Ishikawa (cell line): ENCODE measurements around the gene ARHGEF2.

Source experiments
- CEBPB ChIP-seq: IDR thresholded peaks from 2 replicates; pipeline ENCODE4 v1.6.1; 2012
- CREB1 ChIP-seq: IDR thresholded peaks from 2 replicates; pipeline ENCODE4 v1.6.1; 2012; ENCODE audit warnings: low read depth
- EGR1 ChIP-seq: IDR thresholded peaks from 2 replicates; pipeline ENCODE4 v1.6.1; 2012
- EP300 ChIP-seq: IDR thresholded peaks from 2 replicates; pipeline ENCODE4 v1.6.1; 2012; ENCODE audit warnings: borderline replicate concordance
- FOXM1 ChIP-seq: IDR thresholded peaks from 2 replicates; pipeline ENCODE4 v1.6.1; 2012; ENCODE audit warnings: low read depth, borderline replicate concordance
- MAX ChIP-seq: IDR thresholded peaks from 2 replicates; pipeline ENCODE4 v1.6.1; 2012
- NFIC ChIP-seq: IDR thresholded peaks from 2 replicates; pipeline ENCODE4 v1.6.1; 2012
- RAD21 ChIP-seq: IDR thresholded peaks from 2 replicates; pipeline ENCODE4 v1.6.1; 2012; ENCODE audit warnings: low read depth
- REST ChIP-seq: IDR thresholded peaks from 2 replicates; pipeline ENCODE4 v1.6.1; 2012; ENCODE audit warnings: low read depth, mild to moderate bottlenecking
- TAF1 ChIP-seq: IDR thresholded peaks from 2 replicates; pipeline ENCODE4 v1.6.1; 2012; ENCODE audit warnings: low read depth, mild to moderate bottlenecking
- TCF12 ChIP-seq: IDR thresholded peaks from 2 replicates; pipeline ENCODE4 v1.6.1; 2012; ENCODE audit warnings: low read depth
- TEAD4 ChIP-seq: IDR thresholded peaks from 2 replicates; pipeline ENCODE4 v1.6.1; 2012
- USF1 ChIP-seq: IDR thresholded peaks from 2 replicates; pipeline ENCODE4 v1.6.1; 2012
- YY1 ChIP-seq: IDR thresholded peaks from 2 replicates; pipeline ENCODE4 v1.6.1; 2012; ENCODE audit warnings: low read depth
- ZBTB7A ChIP-seq: IDR thresholded peaks from 2 replicates; pipeline ENCODE4 v1.6.1; 2012; ENCODE audit warnings: low read depth

The ARHGEF2 gene

GRCh38 chr1:155952505-155952890 is 25.8 kb downstream of the ARHGEF2 start:
- no peak for TF ChIP-seq MAX
- TF ChIP-seq TEAD4 = no peak
- no peak for TF ChIP-seq YY1
- no peak for TF ChIP-seq ZBTB7A
- no peak for TF ChIP-seq TCF12
- no peak for TF ChIP-seq FOXM1
- TF ChIP-seq TAF1 = no peak
- TF ChIP-seq EP300 = no peak
- no peak for TF ChIP-seq USF1
- TF ChIP-seq RAD21 = no peak
- no peak for TF ChIP-seq CREB1
- TF ChIP-seq REST = no peak

GRCh38 chr1:155951753-155952504 is 26.4 kb downstream of the ARHGEF2 start:
- TF ChIP-seq NFIC (no peak), ZBTB7A (no peak), CREB1 (no peak), TCF12 (no peak), RAD21 (no peak), YY1 (no peak), EGR1 (no peak), TAF1 (no peak), TEAD4 (no peak), USF1 (no peak), MAX (no peak), FOXM1 (no peak), REST (no peak), CEBPB (no peak), EP300 (no peak)

- TF ChIP-seq ZBTB7A = no peak
- no peak for TF ChIP-seq REST
- TF ChIP-seq CEBPB = no peak
- no peak for TF ChIP-seq CREB1
- TF ChIP-seq TCF12 = no peak
- no peak for TF ChIP-seq YY1
- TF ChIP-seq EP300 = no peak
- no peak for TF ChIP-seq NFIC
- no peak for TF ChIP-seq TAF1
- TF ChIP-seq FOXM1 = no peak
- no peak for TF ChIP-seq TEAD4
- TF ChIP-seq MAX = no peak
- no peak for TF ChIP-seq RAD21
- TF ChIP-seq EGR1 = no peak
- no peak for TF ChIP-seq USF1
Measured at GRCh38 chr1:155950829-155951228, 27.5 kb downstream of the ARHGEF2 start.
